Heart left ventricle (tissue), 13 donors: ENCODE data around the gene RAB6D.

ENCODE experiments used
- POLR2A ChIP-seq, 2 donors: fragments of 450-650 bp; IDR thresholded peaks; one replicate each; pipeline ENCODE4 v1.6.1; 2017; ENCODE audit warnings: antibody characterized with exemption in 2 of 2, mild to moderate bottlenecking in 2 of 2, moderate library complexity in 2 of 2
- TF ChIP-seq, protein P1 (sequence below), 12 donors: fragments of 200-600 bp; sonication (generic) in 4 of 12; IDR thresholded peaks; one replicate each; pipeline versions ENCODE4 v1.5.0 to v1.8.0; 2018 to 2022; ENCODE audit warnings: antibody characterized with exemption in 12 of 12, mild to moderate bottlenecking in 5 of 12
- donor health status: ischemic (EF 13 %, LVEDD 7.1; RV severe dilation, severe dysfunction).
- donor health status: DM: no; HTN: yes; CAD: no.
- donor health status: DM: no; HTN: no; CAD: no.
- donor health status: ischemic (EF 25% LVEDD 6.9; RV normal size, moderate dysfunction).
- donor health status: ischemic (EF 25% LVEDD 5.7; RV mildly dilated, moderate dysfunction).
- donor health status: ischemic (EF 35%, LVEDD 5.7; RV mildly dilated, moderate dysfunction).
- donor health status: nonischemic (EF 11% LVEDD 7.7; RV severe dilation, severe dysfunction).
- donor health status: DM: yes; HTN: yes; CAD: no.
- donor health status: PGD.
- donor health status: ischemic (EF 29% LVEDD 5.4; RV normal size, mild dysfunction).
- donor health status: nonischemic (EF 23%, LVEDD 6.1; RV moderate dilation, normal function).

- TF ChIP-seq, protein P1, sequence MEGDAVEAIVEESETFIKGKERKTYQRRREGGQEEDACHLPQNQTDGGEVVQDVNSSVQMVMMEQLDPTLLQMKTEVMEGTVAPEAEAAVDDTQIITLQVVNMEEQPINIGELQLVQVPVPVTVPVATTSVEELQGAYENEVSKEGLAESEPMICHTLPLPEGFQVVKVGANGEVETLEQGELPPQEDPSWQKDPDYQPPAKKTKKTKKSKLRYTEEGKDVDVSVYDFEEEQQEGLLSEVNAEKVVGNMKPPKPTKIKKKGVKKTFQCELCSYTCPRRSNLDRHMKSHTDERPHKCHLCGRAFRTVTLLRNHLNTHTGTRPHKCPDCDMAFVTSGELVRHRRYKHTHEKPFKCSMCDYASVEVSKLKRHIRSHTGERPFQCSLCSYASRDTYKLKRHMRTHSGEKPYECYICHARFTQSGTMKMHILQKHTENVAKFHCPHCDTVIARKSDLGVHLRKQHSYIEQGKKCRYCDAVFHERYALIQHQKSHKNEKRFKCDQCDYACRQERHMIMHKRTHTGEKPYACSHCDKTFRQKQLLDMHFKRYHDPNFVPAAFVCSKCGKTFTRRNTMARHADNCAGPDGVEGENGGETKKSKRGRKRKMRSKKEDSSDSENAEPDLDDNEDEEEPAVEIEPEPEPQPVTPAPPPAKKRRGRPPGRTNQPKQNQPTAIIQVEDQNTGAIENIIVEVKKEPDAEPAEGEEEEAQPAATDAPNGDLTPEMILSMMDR (IDR thresholded peaks at IDR 0.05): no peak
- TF ChIP-seq POLR2A (IDR thresholded peaks at IDR 0.05): no peak
These were observed 41.8 kb downstream of the RAB6D start for GRCh38 chr2:131322209-131322608.
